HG03139 (cell line): ENCODE results near the gene SMURF2.

Source experiments
- ATAC-seq: cut with Tn5 transposase; IDR thresholded peaks from one replicate; pipeline ENCODE4 v1.9.1; 2021; ENCODE audit not compliant: unreplicated experiment

SMURF2 gene

GRCh38 chr17:64505340-64506200, 156.5 kb downstream of the SMURF2 start:
- no peak for ATAC-seq

- ATAC-seq: no peak
These were observed 157.3 kb downstream of the SMURF2 start for GRCh38 chr17:64504769-64505339.

GRCh38 chr17:64503821-64504768, 158.0 kb downstream of the SMURF2 start:
- no peak for ATAC-seq

GRCh38 chr17:64503341-64503740, 158.8 kb downstream of the SMURF2 start:
- no peak for ATAC-seq

- no peak for ATAC-seq
These were observed 159.3 kb downstream of the SMURF2 start for GRCh38 chr17:64502809-64503208.

GRCh38 chr17:64502021-64502420, 160.1 kb downstream of the SMURF2 start:
- ATAC-seq: no peak

- no peak for ATAC-seq
These were observed 161.0 kb downstream of the SMURF2 start for GRCh38 chr17:64500862-64501765.

GRCh38 chr17:64500487-64500859, 161.6 kb downstream of the SMURF2 start:
- no peak for ATAC-seq

- no peak for ATAC-seq
These were observed 162.2 kb downstream of the SMURF2 start for GRCh38 chr17:64499805-64500486.

- no peak for ATAC-seq
These were observed 163.6 kb downstream of the SMURF2 start for GRCh38 chr17:64498308-64499203.

- ATAC-seq: no peak
These were observed 164.5 kb downstream of the SMURF2 start for GRCh38 chr17:64497565-64498035.

GRCh38 chr17:64496786-64497564, 165.1 kb downstream of the SMURF2 start, which contains the start of gene POLG2:
TSS of gene POLG2 (minus strand) at chr17:64497054. CDS start at chr17:64496968, 86 bp downstream.
- ATAC-seq: peak; percentile 73

GRCh38 chr17:64496348-64496785, 165.7 kb downstream of the SMURF2 start:
- ATAC-seq: no peak
